ENCODE results near the gene MED13L.

GRCh38 chr12:115988625-115989563, 288.6 kb downstream of the MED13L start:
- TF ChIP-seq CTCF (IDR thresholded peaks at IDR 0.05; ENCODE audit: insufficient read depth, low read length, poor library complexity, severe bottlenecking): no peak
- TF ChIP-seq EZH2phosphoT487 (conservative IDR thresholded peaks at IDR 0.05; ENCODE audit: low read length): no peak

Data from SU-DHL-6 (cell line).